Fibroblast of villous mesenchyme (primary cell): ENCODE data around the gene SLC5A4. TPM values are rescaled to one million over a fixed set of nuclear protein-coding genes. Genes with fewer than 3 reads are reported as not detected.

ENCODE experiments used
- DNase-seq: peaks from one replicate; pipeline ENCODE4 v3.0.0-alpha.2; 2010; ENCODE audit warnings: low read depth
- H3K4me3 ChIP-seq: 2 replicates; pipeline ENCODE4 v1.5.1; 2011; ENCODE audit warnings: low read depth, mild to moderate bottlenecking, low read length
- total RNA-seq: library from RNA; depleted of rRNA; stranded (reverse); fragments of >200 nt; gene quantifications from 2 replicates; pipeline ENCODE4 v1.2.3, GENCODE V29; 2012
- TF ChIP-seq, protein P1 (sequence below): IDR thresholded peaks from 2 replicates; pipeline ENCODE4 v1.5.1; 2012; ENCODE audit warnings: low read depth, mild to moderate bottlenecking, low read length; ENCODE audit not compliant: insufficient read depth

The SLC5A4 gene
- total RNA-seq, 1 donor, result not detected

DNA sequence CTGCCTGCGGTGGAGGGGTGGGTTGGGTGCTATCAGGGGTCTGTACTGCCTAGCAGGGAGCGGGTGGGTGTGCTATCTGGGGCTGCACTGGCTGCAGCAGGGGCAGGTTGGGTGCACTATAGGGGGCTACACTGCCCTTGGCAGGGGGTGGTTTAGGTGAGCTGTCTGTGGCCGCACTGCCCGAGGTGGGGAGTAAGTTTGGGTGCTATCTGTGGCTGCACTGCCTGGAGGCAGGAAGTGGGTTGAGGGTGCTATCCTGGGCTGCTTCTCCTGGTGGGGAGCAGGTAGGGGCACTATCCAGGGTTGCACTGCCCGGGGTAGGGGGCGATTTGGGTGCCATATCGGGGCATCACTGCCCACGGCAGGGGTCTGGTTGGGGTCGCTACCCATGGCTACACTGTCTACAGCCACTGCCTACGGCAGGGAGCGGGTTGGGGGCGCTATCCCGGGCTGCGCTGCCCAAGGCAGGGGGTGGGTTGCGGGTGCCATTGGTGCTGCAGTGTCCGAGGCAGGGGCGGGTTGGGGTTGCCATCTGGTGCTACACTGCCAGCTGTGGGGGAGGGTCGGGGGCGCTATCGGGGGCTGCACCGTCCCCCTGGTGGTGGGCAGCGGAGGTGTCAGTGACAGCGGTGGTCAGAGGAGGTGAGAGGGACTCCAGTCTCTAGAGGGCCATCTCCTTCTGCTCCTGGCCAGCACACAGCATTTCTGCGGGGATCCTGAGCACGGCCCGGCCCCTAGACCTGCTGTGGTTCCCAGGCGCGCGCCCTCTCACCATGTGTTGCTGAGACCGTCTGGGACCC is 49.0 kb downstream of the SLC5A4 start:
- no peak overlapping the region for H3K4me3 ChIP-seq
- DNase-seq, result no peak
- TF ChIP-seq, protein P1, sequence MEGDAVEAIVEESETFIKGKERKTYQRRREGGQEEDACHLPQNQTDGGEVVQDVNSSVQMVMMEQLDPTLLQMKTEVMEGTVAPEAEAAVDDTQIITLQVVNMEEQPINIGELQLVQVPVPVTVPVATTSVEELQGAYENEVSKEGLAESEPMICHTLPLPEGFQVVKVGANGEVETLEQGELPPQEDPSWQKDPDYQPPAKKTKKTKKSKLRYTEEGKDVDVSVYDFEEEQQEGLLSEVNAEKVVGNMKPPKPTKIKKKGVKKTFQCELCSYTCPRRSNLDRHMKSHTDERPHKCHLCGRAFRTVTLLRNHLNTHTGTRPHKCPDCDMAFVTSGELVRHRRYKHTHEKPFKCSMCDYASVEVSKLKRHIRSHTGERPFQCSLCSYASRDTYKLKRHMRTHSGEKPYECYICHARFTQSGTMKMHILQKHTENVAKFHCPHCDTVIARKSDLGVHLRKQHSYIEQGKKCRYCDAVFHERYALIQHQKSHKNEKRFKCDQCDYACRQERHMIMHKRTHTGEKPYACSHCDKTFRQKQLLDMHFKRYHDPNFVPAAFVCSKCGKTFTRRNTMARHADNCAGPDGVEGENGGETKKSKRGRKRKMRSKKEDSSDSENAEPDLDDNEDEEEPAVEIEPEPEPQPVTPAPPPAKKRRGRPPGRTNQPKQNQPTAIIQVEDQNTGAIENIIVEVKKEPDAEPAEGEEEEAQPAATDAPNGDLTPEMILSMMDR, result no peak

DNA sequence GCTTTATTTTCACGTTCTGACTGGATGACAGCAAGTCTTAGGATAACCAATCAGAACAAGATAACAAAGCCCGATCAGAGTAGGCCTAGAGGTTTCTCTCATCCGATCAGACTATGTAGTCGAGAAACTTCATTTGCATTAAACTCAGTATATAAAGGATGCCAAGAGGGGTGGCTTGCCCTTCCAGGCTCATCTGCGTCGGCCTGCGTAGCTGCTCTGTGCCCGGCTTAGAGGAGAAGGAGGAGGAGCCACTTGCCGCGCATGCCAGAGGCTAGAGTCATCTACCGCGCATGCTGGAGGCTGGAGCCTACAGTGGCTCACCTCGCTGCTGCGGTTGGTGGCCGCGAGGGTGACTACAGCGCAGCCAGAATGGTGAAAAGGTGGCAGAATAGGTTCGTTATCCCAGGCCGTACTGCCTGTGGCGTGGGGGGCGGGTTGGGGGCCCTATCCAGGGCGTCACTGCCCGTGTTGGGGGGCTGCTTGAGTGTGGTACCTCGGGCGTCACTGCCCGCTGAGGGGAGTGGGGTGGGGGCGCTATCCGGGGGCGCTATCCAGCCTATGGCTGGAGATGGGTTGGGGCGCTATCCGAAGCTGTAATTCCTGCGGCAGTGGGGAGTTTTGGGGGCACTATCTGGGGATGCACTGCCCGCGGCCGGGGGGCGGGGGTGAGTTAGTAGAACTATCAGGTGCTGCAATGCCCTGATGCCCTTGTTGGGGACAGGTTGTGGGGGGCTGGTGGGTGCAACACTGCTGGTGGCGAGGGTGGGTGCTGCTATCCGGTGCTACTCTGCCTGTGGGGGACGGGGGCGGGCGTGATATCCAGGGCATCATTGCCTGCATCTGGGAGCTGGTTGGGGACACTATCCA is 50.1 kb downstream of the SLC5A4 start, which contains the start of gene RFPL2:
Gene RFPL2 (minus strand): TSS at position 218 of the 867 bp plus-strand sequence. CDS start 2,622 bp downstream, outside the sequence.
- TF ChIP-seq, protein P1, result no peak
- DNase-seq, result peak; percentile 20
- no peak within 1 kb of the TSS for H3K4me3 ChIP-seq

- no peak for DNase-seq
- no peak overlapping the region for H3K4me3 ChIP-seq
- TF ChIP-seq, protein P1, result no peak
Observed at GRCh38 chr22:32204040-32204855, 50.9 kb downstream of the SLC5A4 start.

- no peak overlapping the region for H3K4me3 ChIP-seq
- DNase-seq, result no peak
- TF ChIP-seq, protein P1, result no peak
Observed at GRCh38 chr22:32203181-32204039, 51.7 kb downstream of the SLC5A4 start.

DNA sequence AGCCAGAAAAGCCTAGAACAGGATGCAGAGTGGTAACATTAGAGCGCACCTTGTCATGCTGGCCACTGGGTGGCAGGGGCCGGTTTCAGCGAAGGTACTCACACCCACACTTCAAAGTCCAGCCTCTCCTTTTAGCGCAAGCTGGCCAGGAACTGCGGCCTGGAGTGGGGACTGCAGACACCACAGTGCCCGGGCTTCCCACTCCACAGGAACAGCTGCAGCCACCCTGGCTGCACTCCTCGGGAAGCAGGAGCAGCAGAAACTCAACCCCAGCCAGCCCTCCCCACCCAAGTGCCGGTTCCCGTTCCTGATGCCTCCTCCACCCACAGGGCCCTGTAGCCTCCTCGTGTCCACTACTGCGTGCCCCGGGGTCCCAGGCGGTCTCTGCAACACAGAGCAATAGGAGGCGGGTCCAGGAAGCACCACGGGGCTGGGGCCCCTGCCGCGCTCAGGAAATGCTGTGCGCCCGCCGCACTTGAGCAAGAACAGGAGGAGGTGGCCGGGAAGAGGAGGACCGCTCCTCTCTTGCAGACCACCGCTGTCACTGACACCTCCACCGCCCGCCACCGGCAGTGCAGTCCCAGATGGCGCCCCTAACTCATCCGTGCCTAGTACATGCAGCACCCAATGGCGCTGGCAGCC is 52.5 kb downstream of the SLC5A4 start:
- H3K4me3 ChIP-seq, result no peak overlapping the region
- TF ChIP-seq, protein P1, result peak; percentile 46
- DNase-seq, result peak; percentile 15
